Mesendoderm (in vitro differentiated cells): Measurements from ENCODE around the gene BDKRB1.

Experiments
- DNase-seq: peaks from one replicate; pipeline ENCODE4 v3.0.0; 2013
- H2AK5ac ChIP-seq: 2 replicates; pipeline ENCODE4 v1.6.1; 2013; ENCODE audit warnings: low read length, inconsistent platforms
- H2BK120ac ChIP-seq: 2 replicates; pipeline ENCODE4 v1.6.1; 2013; ENCODE audit warnings: low read depth, mild to moderate bottlenecking, low read length, moderate library complexity, mixed read lengths
- H2BK15ac ChIP-seq: replicated peaks from 2 replicates; pipeline ENCODE4 v1.6.1; 2013; ENCODE audit warnings: low read depth, mild to moderate bottlenecking, moderate library complexity
- H2BK5ac ChIP-seq: 2 replicates; pipeline ENCODE4 v1.6.1; 2013; ENCODE audit warnings: low read length, inconsistent platforms
- H3K18ac ChIP-seq: 2 replicates; pipeline ENCODE4 v1.6.1; 2013; ENCODE audit warnings: mild to moderate bottlenecking, low read length, mixed read lengths
- H3K23ac ChIP-seq: one replicate; pipeline ENCODE4 v1.6.1; 2013; ENCODE audit warnings: low read length
- H3K27ac ChIP-seq: 2 replicates; pipeline ENCODE4 v1.5.1; 2013; ENCODE audit warnings: low read depth, mild to moderate bottlenecking, inconsistent platforms, low read length, moderate library complexity
- H3K27me3 ChIP-seq: 2 replicates; pipeline ENCODE4 v1.6.1; 2013; ENCODE audit warnings: low read length, control low read depth, mild to moderate bottlenecking, inconsistent platforms; ENCODE audit not compliant: insufficient read depth, poor library complexity
- H3K36me3 ChIP-seq: 2 replicates; pipeline ENCODE4 v1.6.1; 2013; ENCODE audit warnings: low read length, inconsistent platforms; ENCODE audit not compliant: control insufficient read depth, insufficient read depth
- H3K4ac ChIP-seq: one replicate; pipeline ENCODE4 v1.6.1; 2013; ENCODE audit warnings: low read depth, mild to moderate bottlenecking, low read length, moderate library complexity
- H3K4me1 ChIP-seq: 2 replicates; pipeline ENCODE4 v1.6.1; 2013; ENCODE audit warnings: low read depth, low read length, inconsistent platforms; ENCODE audit not compliant: control insufficient read depth
- H3K4me2 ChIP-seq: 2 replicates; pipeline ENCODE4 v1.6.1; 2013; ENCODE audit warnings: low read length
- H3K4me3 ChIP-seq: 2 replicates; pipeline ENCODE4 v1.5.1; 2013; ENCODE audit warnings: mild to moderate bottlenecking, low read length
- H3K56ac ChIP-seq: one replicate; pipeline ENCODE4 v1.6.1; 2013; ENCODE audit warnings: low read length
- H3K79me1 ChIP-seq: 2 replicates; pipeline ENCODE4 v1.6.1; 2013; ENCODE audit warnings: low read length, inconsistent platforms
- H3K79me2 ChIP-seq: 2 replicates; pipeline ENCODE4 v1.6.1; 2013; ENCODE audit warnings: mild to moderate bottlenecking, low read length; ENCODE audit not compliant: control insufficient read depth, insufficient read depth
- H3K9ac ChIP-seq: 2 replicates; pipeline ENCODE4 v1.6.1; 2013; ENCODE audit warnings: low read length, inconsistent platforms
- H4K5ac ChIP-seq: one replicate; pipeline ENCODE4 v1.6.1; 2013; ENCODE audit warnings: low read length
- H4K8ac ChIP-seq: one replicate; pipeline ENCODE4 v1.6.1; 2013; ENCODE audit warnings: low read depth, mild to moderate bottlenecking, control low read depth, low read length, moderate library complexity
- WGBS: extraction: QIAGEN DNeasy Blood & Tissue Kit; methylation state at CpG from one replicate; pipeline ENCODE4 v1.1.7; 2013; ENCODE audit warnings: low lambda C conversion rate, missing lambda C conversion rate; ENCODE audit not compliant: insufficient coverage; ENCODE audit errors: extremely low coverage; 5-methylcytosine and 5-hydroxymethylcytosine counted together

BDKRB1 gene

GRCh38 chr14:96268431-96269358, 12.7 kb downstream of the BDKRB1 start:
- H3K36me3 ChIP-seq, result no peaks in the 10 kb centered on the region
- no peak overlapping the region for H3K9ac ChIP-seq
- no peak overlapping the region for H3K27ac ChIP-seq
- no peak overlapping the region for H3K4ac ChIP-seq
- no CpG with 5 or more reads among the region's 22 CpGs for WGBS
- no peak for DNase-seq
- no peak overlapping the region for H2BK15ac ChIP-seq
- H3K79me2 ChIP-seq, result no peaks in the 10 kb centered on the region
- H3K56ac ChIP-seq, result no peak overlapping the region
- H3K79me1 ChIP-seq, result no peaks in the 10 kb centered on the region
- no peak overlapping the region for H2BK5ac ChIP-seq
- H2AK5ac ChIP-seq, result no peak overlapping the region
- H3K4me2 ChIP-seq, result no peak overlapping the region
- no peak overlapping the region for H2BK120ac ChIP-seq
- H4K5ac ChIP-seq, result no peak overlapping the region
- H3K27me3 ChIP-seq, result no peaks in the 10 kb centered on the region
- H3K23ac ChIP-seq, result no peak overlapping the region
- H3K4me1 ChIP-seq, result no peaks in the 10 kb centered on the region
- no peak overlapping the region for H3K18ac ChIP-seq
- no peak overlapping the region for H4K8ac ChIP-seq
- H3K4me3 ChIP-seq, result no peak overlapping the region

GRCh38 chr14:96269359-96269710, 13.3 kb downstream of the BDKRB1 start:
- no peak for DNase-seq
- H2BK120ac ChIP-seq, result no peak overlapping the region
- H3K79me1 ChIP-seq, result no peaks in the 10 kb centered on the region
- no peak overlapping the region for H3K23ac ChIP-seq
- H3K27ac ChIP-seq, result no peak overlapping the region
- no peaks in the 10 kb centered on the region for H3K79me2 ChIP-seq
- H3K4ac ChIP-seq, result no peak overlapping the region
- no peak overlapping the region for H2BK15ac ChIP-seq
- H3K4me1 ChIP-seq, result no peaks in the 10 kb centered on the region
- no CpG with 5 or more reads among the region's 10 CpGs for WGBS
- H3K9ac ChIP-seq, result no peak overlapping the region
- no peak overlapping the region for H2BK5ac ChIP-seq
- H3K27me3 ChIP-seq, result no peaks in the 10 kb centered on the region
- H4K8ac ChIP-seq, result no peak overlapping the region
- no peak overlapping the region for H4K5ac ChIP-seq
- no peak overlapping the region for H2AK5ac ChIP-seq
- no peak overlapping the region for H3K4me3 ChIP-seq
- H3K4me2 ChIP-seq, result no peak overlapping the region
- H3K56ac ChIP-seq, result no peak overlapping the region
- H3K18ac ChIP-seq, result no peak overlapping the region
- no peaks in the 10 kb centered on the region for H3K36me3 ChIP-seq

GRCh38 chr14:96270565-96271420, 14.8 kb downstream of the BDKRB1 start:
- Histone ChIP-seq H2BK15ac (no peak overlapping the region), H3K9ac (no peak overlapping the region), H2BK120ac (no peak overlapping the region), H3K36me3 (no peaks in the 10 kb centered on the region), H3K27me3 (no peaks in the 10 kb centered on the region), H2AK5ac (no peak overlapping the region), H3K27ac (no peak overlapping the region), H3K79me2 (no peaks in the 10 kb centered on the region), H3K4ac (no peak overlapping the region), H3K79me1 (no peaks in the 10 kb centered on the region), H3K23ac (no peak overlapping the region), H3K56ac (no peak overlapping the region), H3K4me3 (no peak overlapping the region), H3K4me1 (no peaks in the 10 kb centered on the region), H3K4me2 (no peak overlapping the region), H4K5ac (no peak overlapping the region), H4K8ac (no peak overlapping the region), H2BK5ac (no peak overlapping the region), H3K18ac (no peak overlapping the region)
- no CpG with 5 or more reads among the region's 8 CpGs for WGBS
- no peak for DNase-seq

GRCh38 chr14:96271421-96271762, 15.4 kb downstream of the BDKRB1 start:
- H3K4me1 ChIP-seq, result no peaks in the 10 kb centered on the region
- no peak overlapping the region for H3K4me3 ChIP-seq
- H3K36me3 ChIP-seq, result no peaks in the 10 kb centered on the region
- no peak overlapping the region for H3K56ac ChIP-seq
- H3K27me3 ChIP-seq, result no peaks in the 10 kb centered on the region
- no peak overlapping the region for H2AK5ac ChIP-seq
- H2BK15ac ChIP-seq, result no peak overlapping the region
- H2BK5ac ChIP-seq, result no peak overlapping the region
- no peak overlapping the region for H3K4ac ChIP-seq
- H4K8ac ChIP-seq, result no peak overlapping the region
- no peak overlapping the region for H3K9ac ChIP-seq
- H3K18ac ChIP-seq, result no peak overlapping the region
- no peaks in the 10 kb centered on the region for H3K79me1 ChIP-seq
- no peak overlapping the region for H3K27ac ChIP-seq
- no peak overlapping the region for H3K23ac ChIP-seq
- no peaks in the 10 kb centered on the region for H3K79me2 ChIP-seq
- DNase-seq, result no peak
- H4K5ac ChIP-seq, result no peak overlapping the region
- no peak overlapping the region for H3K4me2 ChIP-seq
- WGBS, result no CpG with 5 or more reads among the region's 1 CpG
- H2BK120ac ChIP-seq, result no peak overlapping the region

- Histone ChIP-seq H3K36me3 (no peaks in the 10 kb centered on the region), H2BK5ac (no peak overlapping the region), H3K27ac (no peak overlapping the region), H3K9ac (no peak overlapping the region), H3K4me3 (no peak overlapping the region), H3K4me2 (no peak overlapping the region), H3K4ac (no peak overlapping the region), H4K5ac (no peak overlapping the region), H4K8ac (no peak overlapping the region), H3K23ac (no peak overlapping the region), H3K4me1 (no peaks in the 10 kb centered on the region), H3K79me1 (no peaks in the 10 kb centered on the region), H3K27me3 (no peaks in the 10 kb centered on the region), H3K79me2 (no peaks in the 10 kb centered on the region), H3K18ac (no peak overlapping the region), H2BK15ac (no peak overlapping the region), H2AK5ac (no peak overlapping the region), H2BK120ac (no peak overlapping the region), H3K56ac (no peak overlapping the region)
- no peak for DNase-seq
- no CpG with 5 or more reads among the region's 3 CpGs for WGBS
Observed at GRCh38 chr14:96272777-96273473, 16.9 kb downstream of the BDKRB1 start.
